Measurements from ENCODE around the gene PATL1.

Gene PATL1

DNA sequence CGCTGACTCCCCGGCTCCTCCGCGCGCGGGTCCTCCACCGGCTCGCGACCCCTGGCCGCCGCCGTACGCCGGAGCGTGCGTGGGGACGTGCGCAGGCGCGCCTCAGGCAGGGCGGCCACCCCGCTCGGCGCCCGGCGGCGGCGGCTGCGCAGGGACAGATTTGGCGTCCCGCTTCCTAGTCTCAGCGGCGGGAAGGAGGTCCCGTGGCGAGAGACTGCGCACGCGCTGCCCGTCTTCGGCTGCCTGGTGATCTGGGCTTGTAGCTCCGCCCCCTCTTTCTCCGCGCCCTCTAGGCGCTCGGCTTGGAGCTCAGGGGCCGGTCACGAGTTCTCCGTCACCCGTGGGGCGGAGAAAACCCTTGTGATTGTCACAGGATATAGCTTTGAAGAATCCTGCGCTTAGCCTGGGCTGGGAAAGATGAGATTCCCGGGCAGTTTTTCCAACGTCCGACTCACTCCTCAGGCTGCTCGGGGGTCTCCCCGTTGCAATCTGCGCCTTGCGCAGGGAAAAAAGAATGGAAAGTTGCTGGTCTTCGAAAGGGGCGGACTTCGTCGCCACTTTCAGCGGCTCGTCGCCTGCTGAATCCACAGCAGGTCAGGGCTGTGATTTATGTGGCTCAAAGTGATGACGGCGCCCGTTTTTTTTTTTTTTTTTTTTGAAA lies at the start of gene PATL1 (continued):
- no peak for TF ChIP-seq REPIN1 (tag by site-specific recombination; IDR thresholded peaks at IDR 0.05; ENCODE audit: low read depth)
- no peak for TF ChIP-seq ZNF426 (tag by site-specific recombination; IDR thresholded peaks at IDR 0.05)
- TF ChIP-seq KLF7 (tag by site-specific recombination; IDR thresholded peaks at IDR 0.05; ENCODE audit: borderline replicate concordance) = no peak
- no peak for TF ChIP-seq GLIS2 (tag by site-specific recombination; IDR thresholded peaks at IDR 0.05)
- TF ChIP-seq, protein P1, sequence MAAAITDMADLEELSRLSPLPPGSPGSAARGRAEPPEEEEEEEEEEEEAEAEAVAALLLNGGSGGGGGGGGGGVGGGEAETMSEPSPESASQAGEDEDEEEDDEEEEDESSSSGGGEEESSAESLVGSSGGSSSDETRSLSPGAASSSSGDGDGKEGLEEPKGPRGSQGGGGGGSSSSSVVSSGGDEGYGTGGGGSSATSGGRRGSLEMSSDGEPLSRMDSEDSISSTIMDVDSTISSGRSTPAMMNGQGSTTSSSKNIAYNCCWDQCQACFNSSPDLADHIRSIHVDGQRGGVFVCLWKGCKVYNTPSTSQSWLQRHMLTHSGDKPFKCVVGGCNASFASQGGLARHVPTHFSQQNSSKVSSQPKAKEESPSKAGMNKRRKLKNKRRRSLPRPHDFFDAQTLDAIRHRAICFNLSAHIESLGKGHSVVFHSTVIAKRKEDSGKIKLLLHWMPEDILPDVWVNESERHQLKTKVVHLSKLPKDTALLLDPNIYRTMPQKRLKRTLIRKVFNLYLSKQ (tag by site-specific recombination; IDR thresholded peaks at IDR 0.05; ENCODE audit: borderline replicate concordance) = no peak
- no peak for TF ChIP-seq ZNF549 (tag by site-specific recombination; IDR thresholded peaks at IDR 0.05)
- no peak for TF ChIP-seq ZBTB21 (tag by site-specific recombination; IDR thresholded peaks at IDR 0.05)
- no peak for TF ChIP-seq ZBTB6 (tag by site-specific recombination; IDR thresholded peaks at IDR 0.05)
- TF ChIP-seq ZNF175 (tag by site-specific recombination; IDR thresholded peaks at IDR 0.05) = no peak
- TF ChIP-seq ZBTB20 (tag by site-specific recombination; IDR thresholded peaks at IDR 0.05) = peak; percentile 79
- no peak for TF ChIP-seq ZNF792 (tag by site-specific recombination; IDR thresholded peaks at IDR 0.05)
- TF ChIP-seq FEZF1 (tag by site-specific recombination; IDR thresholded peaks at IDR 0.05) = no peak
- TF ChIP-seq SCRT1 (tag by site-specific recombination; IDR thresholded peaks at IDR 0.05; ENCODE audit: borderline replicate concordance) = no peak
- TF ChIP-seq, protein P2, sequence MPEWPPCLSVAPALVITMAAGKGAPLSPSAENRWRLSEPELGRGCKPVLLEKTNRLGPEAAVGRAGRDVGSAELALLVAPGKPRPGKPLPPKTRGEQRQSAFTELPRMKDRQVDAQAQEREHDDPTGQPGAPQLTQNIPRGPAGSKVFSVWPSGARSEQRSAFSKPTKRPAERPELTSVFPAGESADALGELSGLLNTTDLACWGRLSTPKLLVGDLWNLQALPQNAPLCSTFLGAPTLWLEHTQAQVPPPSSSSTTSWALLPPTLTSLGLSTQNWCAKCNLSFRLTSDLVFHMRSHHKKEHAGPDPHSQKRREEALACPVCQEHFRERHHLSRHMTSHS (tag by site-specific recombination; IDR thresholded peaks at IDR 0.05) = no peak
- TF ChIP-seq, protein P3, sequence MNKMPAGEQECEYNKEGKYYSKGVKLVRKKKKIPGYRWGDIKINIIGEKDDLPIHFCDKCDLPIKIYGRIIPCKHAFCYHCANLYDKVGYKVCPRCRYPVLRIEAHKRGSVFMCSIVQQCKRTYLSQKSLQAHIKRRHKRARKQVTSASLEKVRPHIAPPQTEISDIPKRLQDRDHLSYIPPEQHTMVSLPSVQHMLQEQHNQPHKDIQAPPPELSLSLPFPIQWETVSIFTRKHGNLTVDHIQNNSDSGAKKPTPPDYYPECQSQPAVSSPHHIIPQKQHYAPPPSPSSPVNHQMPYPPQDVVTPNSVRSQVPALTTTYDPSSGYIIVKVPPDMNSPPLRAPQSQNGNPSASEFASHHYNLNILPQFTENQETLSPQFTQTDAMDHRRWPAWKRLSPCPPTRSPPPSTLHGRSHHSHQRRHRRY (tag by site-specific recombination; IDR thresholded peaks at IDR 0.05) = no peak
- peak; percentile 71 for TF ChIP-seq ZNF335 (tag by site-specific recombination; conservative IDR thresholded peaks at IDR 0.05)
- TF ChIP-seq WT1 (tag by site-specific recombination; IDR thresholded peaks at IDR 0.05) = no peak
- TF ChIP-seq ZIC2 (tag by site-specific recombination; IDR thresholded peaks at IDR 0.05) = no peak
- TF ChIP-seq ZNF701 (tag by site-specific recombination; IDR thresholded peaks at IDR 0.05) = no peak
- TF ChIP-seq ZNF114 (tag by site-specific recombination; IDR thresholded peaks at IDR 0.05) = no peak
- TF ChIP-seq GFI1B (tag by site-specific recombination; IDR thresholded peaks at IDR 0.05) = peak; percentile 70; the same call in 1 of the 2 replicates
- TF ChIP-seq ZXDB (tag by site-specific recombination; IDR thresholded peaks at IDR 0.05) = peak; percentile 52
- no peak for TF ChIP-seq MEIS1 (CRISPR knock-in tag; IDR thresholded peaks at IDR 0.05; ENCODE audit: borderline replicate concordance)
- no peak for TF ChIP-seq ZFP69B (tag by site-specific recombination; IDR thresholded peaks at IDR 0.05)
- TF ChIP-seq ZNF555 (tag by site-specific recombination; conservative IDR thresholded peaks at IDR 0.05) = no peak
- no peak for TF ChIP-seq GLIS1 (tag by site-specific recombination; IDR thresholded peaks at IDR 0.05)
- peak; percentile 78 for TF ChIP-seq ZNF10 (tag by site-specific recombination; IDR thresholded peaks at IDR 0.05)
- no peak for TF ChIP-seq ZNF155 (tag by site-specific recombination; IDR thresholded peaks at IDR 0.05)
- TF ChIP-seq ZBTB7A (tag by site-specific recombination; IDR thresholded peaks at IDR 0.05; ENCODE audit: low read depth) = no peak
- TF ChIP-seq ELK4 (IDR thresholded peaks at IDR 0.05; ENCODE audit: borderline replicate concordance, low read depth, low read length) = no peak
- no peak for TF ChIP-seq ZNF16 (tag by site-specific recombination; IDR thresholded peaks at IDR 0.05; ENCODE audit: low read depth)
- TF ChIP-seq ZNF274 (IDR thresholded peaks at IDR 0.05; ENCODE audit: low read length) = no peak
- TF ChIP-seq ZNF274 (tag by site-specific recombination; IDR thresholded peaks at IDR 0.05; ENCODE audit: borderline replicate concordance) = no peak
- TF ChIP-seq ZNF239 (tag by site-specific recombination; IDR thresholded peaks at IDR 0.05) = no peak
- TF ChIP-seq ZNF223 (tag by site-specific recombination; IDR thresholded peaks at IDR 0.05) = no peak
- TF ChIP-seq ZNF585B (tag by site-specific recombination; IDR thresholded peaks at IDR 0.05) = no peak

All from HEK293 (cell line).